Mucosa of rectum (tissue), 2 donors: ENCODE measurements around the gene TNFRSF13B.
"Not testable (repeated sequence)": the region's sequence is repeated elsewhere in the genome, so short reads cannot be mapped to it uniquely, and the experiment has no call there.

Experiments used
- H3K27ac ChIP-seq, 2 donors: one replicate each; pipeline ENCODE4 v1.7.0; 2013; ENCODE audit warnings: inconsistent platforms in 2 of 2, low read depth in 2 of 2, low read length in 2 of 2
- H3K27me3 ChIP-seq, 2 donors: one replicate each; pipeline ENCODE4 v1.7.0; 2013; ENCODE audit warnings: low read length in 2 of 2; ENCODE audit not compliant: control insufficient read depth in 2 of 2, insufficient read depth in 2 of 2
- H3K36me3 ChIP-seq, 2 donors: one replicate each; pipeline ENCODE4 v1.7.0; 2013; ENCODE audit warnings: low read length in 2 of 2; ENCODE audit not compliant: control insufficient read depth in 2 of 2, insufficient read depth in 2 of 2
- H3K4me1 ChIP-seq, 2 donors: one replicate each; pipeline ENCODE4 v1.7.0; 2013; ENCODE audit warnings: low read length in 2 of 2, mild to moderate bottlenecking in 1 of 2; ENCODE audit not compliant: control insufficient read depth in 2 of 2, insufficient read depth in 2 of 2
- H3K4me3 ChIP-seq, 2 donors: one replicate each; pipeline ENCODE4 v1.7.0; 2013; ENCODE audit warnings: low read length in 2 of 2
- H3K9ac ChIP-seq, 2 donors: one replicate each; pipeline ENCODE4 v1.7.0; 2013; ENCODE audit warnings: low read length in 2 of 2, low read depth in 1 of 2, mild to moderate bottlenecking in 1 of 2
- H3K9me3 ChIP-seq, 2 donors: one replicate each; pipeline ENCODE4 v1.7.0; 2013; ENCODE audit warnings: low read length in 2 of 2; ENCODE audit not compliant: control insufficient read depth in 2 of 2
- donor health status: healthy.
- donor health status: Normal muscosa, but diverticular disease.

TNFRSF13B gene

DNA sequence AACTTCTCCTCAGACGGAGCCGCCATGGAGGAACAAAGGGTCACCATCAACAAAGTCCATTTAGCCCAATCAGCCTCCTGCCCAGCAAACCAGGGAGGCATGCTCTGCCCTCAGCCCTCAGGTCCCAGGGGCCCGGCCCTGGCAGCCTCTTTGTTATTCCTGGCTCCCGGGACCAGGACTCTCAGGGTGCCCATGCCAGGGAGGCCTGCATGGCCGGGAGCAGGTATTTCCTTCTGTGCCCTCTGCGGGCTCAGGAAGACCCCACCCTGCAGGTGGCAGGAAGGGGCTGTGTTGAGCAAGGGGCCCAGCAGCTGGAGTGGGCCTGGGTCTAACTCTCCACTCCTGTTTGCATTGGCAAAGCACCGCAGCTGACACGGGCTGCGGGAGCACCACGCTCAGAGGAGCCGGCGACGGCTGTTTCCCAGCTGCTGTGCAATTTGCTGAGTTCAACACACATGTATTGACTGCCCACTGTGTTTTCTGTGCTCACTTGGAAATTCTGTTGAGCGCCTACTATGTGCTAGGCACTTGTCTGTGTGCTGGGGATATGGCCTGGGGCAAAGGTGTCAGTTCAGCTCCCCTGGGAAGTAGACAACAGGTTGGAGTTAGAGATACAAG is 33.2 kb upstream of the TNFRSF13B start:
- not testable (repeated sequence) for H3K9ac ChIP-seq, H3K36me3 ChIP-seq, H3K9me3 ChIP-seq, H3K27me3 ChIP-seq, H3K27ac ChIP-seq, H3K4me3 ChIP-seq, H3K4me1 ChIP-seq

DNA sequence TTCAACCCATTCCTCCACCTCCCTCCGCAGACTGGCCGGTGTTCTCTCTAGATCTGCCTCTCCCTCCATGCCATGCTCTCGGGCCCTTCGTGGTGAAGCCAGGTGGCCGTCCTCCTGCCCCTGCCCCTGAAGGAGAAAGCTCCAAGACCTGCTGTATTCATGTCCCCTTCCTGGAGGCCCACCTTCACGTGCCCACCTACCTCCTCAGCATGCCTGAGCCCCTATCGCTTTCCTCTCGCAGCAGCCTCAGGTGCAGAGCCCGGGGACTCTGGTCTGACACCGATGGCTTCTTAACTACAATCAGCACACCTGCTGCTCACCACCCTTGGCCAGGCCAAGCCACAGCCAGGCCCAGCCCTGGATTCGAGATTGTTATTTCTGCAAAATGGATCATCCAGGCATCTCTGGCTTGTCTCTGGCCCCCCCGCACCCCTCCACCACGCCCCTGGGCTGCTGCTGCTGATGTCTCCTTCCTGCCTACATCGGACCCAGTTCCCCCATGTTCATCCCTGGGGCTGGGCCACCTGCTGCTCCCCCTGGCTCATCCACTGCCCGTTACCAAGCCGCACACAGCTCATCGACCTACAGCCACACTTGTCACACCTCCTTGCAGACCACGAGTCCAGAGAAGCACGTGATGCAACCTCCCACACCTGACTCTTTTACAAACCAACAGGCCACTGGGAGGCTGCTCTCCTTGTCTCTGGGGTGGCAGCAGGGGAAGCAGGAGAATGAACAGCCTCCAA is 32.5 kb upstream of the TNFRSF13B start:
- Histone ChIP-seq H3K4me3 (no peak overlapping the region), H3K4me1 (peaks cover 3% of the 10 kb centered on the region in 2 donors), H3K9ac (no peak overlapping the region), H3K9me3 (no peaks in the 10 kb centered on the region), H3K36me3 (no peaks in the 10 kb centered on the region), H3K27me3 (no peaks in the 10 kb centered on the region), H3K27ac (no peak overlapping the region)

DNA sequence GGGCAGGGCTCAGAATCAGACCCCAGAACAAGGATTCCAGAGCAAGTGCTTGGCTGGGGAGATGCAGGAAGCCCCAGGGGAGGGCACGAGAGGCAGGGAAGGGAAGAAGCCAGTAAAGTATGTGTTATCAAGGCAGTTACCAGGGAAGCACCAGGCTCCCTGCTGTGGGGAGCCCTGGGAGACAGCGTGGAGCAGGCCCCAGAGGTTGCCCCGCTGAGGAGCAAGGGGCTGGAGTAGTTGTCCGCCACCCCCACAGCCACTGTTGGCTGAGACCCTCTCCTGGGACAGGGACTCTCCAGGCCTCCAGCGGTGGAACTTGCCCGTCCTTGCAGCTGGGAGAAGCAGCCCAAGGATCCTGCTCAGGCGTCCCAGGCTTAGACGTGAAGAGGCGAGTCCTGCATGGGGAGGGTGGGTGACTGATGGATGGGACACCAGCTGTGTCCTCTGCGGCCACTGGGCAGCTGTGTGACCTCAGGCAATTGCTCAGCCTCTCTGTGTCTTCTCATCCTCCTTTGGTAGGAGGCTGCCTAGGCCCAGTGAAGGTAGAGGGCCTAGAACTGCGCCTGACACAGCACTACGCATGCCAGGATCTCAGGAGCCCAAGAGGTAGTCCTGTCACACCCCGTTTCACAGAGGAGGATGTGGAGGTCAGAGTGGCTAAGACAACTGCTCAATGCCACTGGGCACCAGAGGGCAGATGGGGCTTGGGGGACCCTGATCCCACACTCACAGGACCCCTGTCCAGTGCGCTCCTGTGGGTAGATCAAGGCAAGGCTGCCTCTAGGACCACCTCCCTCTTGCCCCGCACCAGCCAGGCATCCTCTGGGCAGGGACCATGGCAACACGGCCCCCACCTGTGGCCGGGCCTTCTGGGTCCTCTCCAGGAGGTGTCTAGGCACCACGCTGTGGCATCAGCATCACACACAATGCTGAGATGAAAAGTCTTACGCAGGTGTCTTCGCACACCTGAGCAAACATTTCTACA is 31.1 kb upstream of the TNFRSF13B start:
- H3K27me3 ChIP-seq, H3K4me1 ChIP-seq, H3K9ac ChIP-seq, H3K36me3 ChIP-seq, H3K27ac ChIP-seq, H3K9me3 ChIP-seq, H3K4me3 ChIP-seq: not testable (repeated sequence)

DNA sequence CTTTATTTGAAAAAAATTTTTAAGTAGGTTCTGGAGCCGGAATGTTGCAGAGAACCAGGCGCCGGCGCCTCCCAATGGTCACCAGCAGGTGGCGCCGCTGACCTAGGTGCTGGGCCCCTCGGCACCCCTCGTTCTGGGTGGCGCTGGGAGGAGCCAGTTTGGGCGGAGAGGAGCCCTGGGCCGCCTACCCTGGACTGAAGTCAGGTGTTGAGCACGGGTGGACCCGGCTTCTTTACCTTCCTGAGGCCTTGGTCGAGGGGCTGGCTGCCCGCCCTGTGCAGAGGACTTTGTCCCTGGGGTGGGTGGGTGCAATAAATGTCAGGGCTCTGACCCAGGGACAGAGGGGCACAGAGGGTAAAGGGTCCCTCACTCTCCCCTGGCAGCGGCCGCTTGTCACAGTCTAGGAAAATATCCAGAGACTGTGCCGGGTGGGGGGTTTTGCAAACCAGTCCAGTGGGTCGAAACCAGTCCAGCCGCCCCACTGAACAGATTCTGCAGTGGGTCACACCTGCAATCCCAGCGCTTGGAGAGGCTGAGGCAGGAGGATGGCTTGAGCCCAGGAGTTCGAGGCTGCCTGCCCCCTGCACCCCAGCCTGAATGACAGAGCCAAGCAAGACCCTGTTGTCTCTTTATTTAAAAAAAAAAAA is 30.1 kb upstream of the TNFRSF13B start:
- H3K4me3 ChIP-seq: no peak overlapping the region
- no peaks in the 10 kb centered on the region for H3K9me3 ChIP-seq
- H3K27me3 ChIP-seq: no peaks in the 10 kb centered on the region
- no peak overlapping the region for H3K9ac ChIP-seq
- H3K27ac ChIP-seq: no peak overlapping the region
- H3K4me1 ChIP-seq: peaks cover 3% of the 10 kb centered on the region in 2 donors
- no peaks in the 10 kb centered on the region for H3K36me3 ChIP-seq

DNA sequence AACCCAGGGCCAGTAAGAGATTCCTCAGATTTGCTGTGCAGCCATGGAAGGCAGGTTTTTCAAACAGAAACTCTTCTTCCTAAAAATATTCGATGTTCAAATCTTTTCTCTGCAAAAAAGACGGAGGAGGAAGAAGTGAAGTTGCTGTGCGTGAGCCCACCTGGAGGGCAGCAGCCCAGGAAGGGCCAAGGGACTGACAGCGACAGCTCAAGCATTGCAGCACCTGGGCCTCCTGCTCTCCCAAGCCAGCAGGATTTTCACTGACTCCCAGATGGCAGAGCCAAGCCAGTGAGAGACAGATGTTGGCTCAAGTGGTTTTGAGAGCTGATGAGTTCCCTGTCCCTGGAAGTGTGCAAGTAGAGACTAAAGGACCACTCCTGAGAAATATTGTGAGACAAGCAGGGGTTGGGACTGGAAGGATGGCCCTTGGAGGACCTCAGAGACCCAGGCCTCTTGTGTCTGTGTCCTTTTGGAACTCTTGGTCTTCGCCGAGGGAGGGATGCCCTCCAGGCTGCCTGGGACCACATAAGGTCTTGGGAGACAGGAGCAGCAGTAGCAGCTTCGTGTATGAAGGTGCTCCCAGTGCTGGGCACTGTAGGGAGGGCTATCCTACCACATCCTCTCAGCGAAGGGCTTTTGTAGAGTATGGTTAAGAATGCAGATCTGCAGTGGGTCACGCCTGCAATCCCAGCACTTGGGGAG is 29.3 kb upstream of the TNFRSF13B start:
- H3K4me3 ChIP-seq: no peak overlapping the region
- H3K27ac ChIP-seq: no peak overlapping the region
- peaks cover 3% of the 10 kb centered on the region in 2 donors for H3K4me1 ChIP-seq
- no peaks in the 10 kb centered on the region for H3K36me3 ChIP-seq
- H3K9me3 ChIP-seq: no peaks in the 10 kb centered on the region
- no peaks in the 10 kb centered on the region for H3K27me3 ChIP-seq
- H3K9ac ChIP-seq: no peak overlapping the region

DNA sequence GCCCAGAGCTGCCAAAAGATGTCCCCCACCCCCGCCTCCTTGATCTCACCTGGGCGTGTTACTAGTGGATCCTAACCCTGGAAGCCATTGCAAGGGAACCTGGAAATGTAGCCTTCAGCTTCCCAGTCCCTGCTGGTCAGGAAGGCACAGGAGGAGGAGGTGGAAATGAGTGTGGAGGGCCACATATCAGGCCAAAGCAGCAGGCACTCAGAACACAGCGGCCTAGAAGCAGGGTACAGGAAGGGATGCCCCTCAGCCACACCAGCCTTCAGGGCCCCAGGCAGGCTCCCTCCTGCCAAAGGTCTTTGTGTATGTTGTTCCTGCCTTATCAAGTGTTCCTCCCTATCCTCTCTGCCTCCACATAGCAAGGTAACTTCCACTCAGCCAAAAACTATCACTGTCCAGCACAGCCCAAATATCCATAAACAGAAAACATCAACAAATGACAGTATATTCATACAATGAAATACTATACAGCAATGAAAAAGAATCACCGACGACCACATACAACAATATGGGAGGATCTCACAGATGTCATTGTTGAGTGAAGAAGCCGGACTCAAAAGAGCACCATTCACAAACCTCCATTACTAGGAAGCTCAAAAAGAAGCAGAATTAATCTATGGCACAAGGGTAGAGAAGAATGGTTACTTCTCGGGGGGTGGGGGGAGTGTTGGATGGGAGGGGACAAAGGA is 28.2 kb upstream of the TNFRSF13B start:
- Histone ChIP-seq H3K27ac (no peak overlapping the region), H3K9ac (no peak overlapping the region), H3K4me1 (peaks cover 3% of the 10 kb centered on the region in 2 donors), H3K36me3 (no peaks in the 10 kb centered on the region), H3K4me3 (no peak overlapping the region), H3K9me3 (no peaks in the 10 kb centered on the region), H3K27me3 (no peaks in the 10 kb centered on the region)

DNA sequence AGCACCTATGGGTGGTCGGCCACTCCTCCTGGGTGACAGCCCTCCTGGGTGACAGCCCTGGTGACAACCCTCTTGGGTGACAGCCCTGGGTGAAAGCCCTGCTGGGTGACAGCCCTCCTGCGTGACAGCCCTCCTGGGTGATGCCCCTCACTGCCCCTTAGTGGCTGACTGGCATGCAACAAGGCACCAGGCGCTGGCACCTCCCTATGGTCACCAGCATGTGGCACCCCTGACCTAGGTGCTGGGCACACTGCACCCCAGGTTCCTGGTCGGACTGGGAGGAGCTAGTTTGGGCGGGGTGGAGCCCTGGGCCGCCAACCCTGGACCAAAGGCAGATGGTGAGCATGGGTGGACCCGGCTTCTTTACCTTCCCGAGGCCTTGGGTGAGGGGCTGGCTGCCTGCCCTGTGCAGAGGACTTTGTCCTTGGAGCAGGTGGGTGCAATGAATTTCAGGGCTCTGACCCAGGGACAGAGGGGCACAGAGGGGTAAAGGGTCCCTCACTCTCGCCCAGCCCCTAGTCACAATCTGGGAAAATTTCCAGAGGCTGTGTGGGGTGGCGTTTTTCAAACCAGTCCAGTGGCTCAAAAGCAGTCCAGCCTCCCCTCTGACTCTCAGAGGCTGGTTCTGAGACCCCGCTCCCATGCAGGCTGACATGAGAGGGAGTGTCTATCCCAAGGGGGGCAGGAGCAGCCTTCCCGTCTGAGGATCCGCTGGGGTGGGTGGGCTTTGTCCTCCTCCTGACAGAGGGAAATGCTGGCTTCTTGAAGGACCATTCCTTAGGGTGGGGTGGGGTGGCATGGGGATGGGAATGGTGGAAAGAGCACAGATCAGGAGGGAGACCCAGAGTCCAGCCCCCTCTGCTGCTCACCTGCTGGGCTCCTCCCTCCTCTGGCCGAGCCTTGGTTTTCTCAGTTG is 25.9 kb upstream of the TNFRSF13B start:
- no peaks in the 10 kb centered on the region for H3K36me3 ChIP-seq
- no peak overlapping the region for H3K4me3 ChIP-seq
- no peak overlapping the region for H3K9ac ChIP-seq
- H3K27ac ChIP-seq: no peak overlapping the region
- H3K4me1 ChIP-seq: peaks cover 3% of the 10 kb centered on the region in 2 donors
- H3K9me3 ChIP-seq: no peaks in the 10 kb centered on the region
- no peaks in the 10 kb centered on the region for H3K27me3 ChIP-seq

DNA sequence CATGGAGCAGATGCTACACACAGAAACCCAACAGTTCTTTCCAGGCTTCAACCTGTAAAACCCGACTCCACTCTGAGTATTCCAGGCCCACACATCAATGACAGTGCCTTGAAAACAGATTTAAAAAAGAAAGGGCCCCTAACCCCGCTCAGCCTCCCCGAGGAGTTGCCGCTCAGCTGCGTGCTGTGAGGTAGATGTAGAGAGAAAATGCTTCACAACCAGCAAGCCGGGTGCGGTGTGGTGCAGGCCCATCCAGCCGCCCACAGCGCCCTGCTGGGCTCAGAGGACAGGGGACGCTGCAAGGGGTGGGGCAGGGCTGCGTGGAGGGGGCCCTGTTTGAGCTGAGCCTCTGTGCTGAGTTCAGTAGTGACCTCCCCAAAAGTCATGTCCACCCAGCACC is 24.8 kb upstream of the TNFRSF13B start:
- not testable (repeated sequence) for H3K36me3 ChIP-seq, H3K9me3 ChIP-seq, H3K27me3 ChIP-seq, H3K4me1 ChIP-seq, H3K27ac ChIP-seq, H3K9ac ChIP-seq, H3K4me3 ChIP-seq
